H1 (cell line): ENCODE data around the gene CPZ.
"Not testable (repeated sequence)": the region's sequence is repeated elsewhere in the genome, so short reads cannot be mapped to it uniquely, and the experiment has no call there.

Source experiments
- CEBPB ChIP-seq: IDR thresholded peaks from 2 replicates; pipeline ENCODE4 v1.6.1; 2012; ENCODE audit warnings: low read depth, low read length
- CTCF ChIP-seq, 3 experiments: IDR thresholded peaks; 1 replicate in 2 of 3; 2 replicates in 1 of 3; pipeline versions ENCODE4 v1.5.1 to v1.6.1; 2011; ENCODE audit warnings: low read length in 3 of 3, mild to moderate bottlenecking in 3 of 3, inconsistent platforms in 2 of 3, low read depth in 1 of 3, moderate library complexity in 1 of 3; ENCODE audit not compliant: insufficient read depth in 1 of 3; ENCODE audit errors: control extremely low read depth in 1 of 3
- HDAC2 ChIP-seq, 2 experiments: fragments of 300-600 bp in 1 of 2; sonication (generic) in 1 of 2; IDR thresholded peaks; 2 replicates each; pipeline ENCODE4 v1.6.1; 2011 to 2012; ENCODE audit warnings: low read depth in 2 of 2, low read length in 2 of 2, mild to moderate bottlenecking in 2 of 2, moderate library complexity in 2 of 2, borderline replicate concordance in 1 of 2, inconsistent platforms in 1 of 2
- MAX ChIP-seq: IDR thresholded peaks from 2 replicates; pipeline ENCODE4 v1.6.1; 2012; ENCODE audit warnings: inconsistent platforms
- POLR2A ChIP-seq, 2 experiments: IDR thresholded peaks; 1 replicate in 1 of 2; 2 replicates in 1 of 2; pipeline ENCODE4 v1.6.1; 2011; ENCODE audit warnings: low read depth in 2 of 2, low read length in 2 of 2, mild to moderate bottlenecking in 2 of 2; ENCODE audit errors: control extremely low read depth in 1 of 2
- SIN3A ChIP-seq, 2 experiments: IDR thresholded peaks in 1 of 2; conservative IDR thresholded peaks in 1 of 2; 2 replicates each; pipeline ENCODE4 v1.6.1; 2011 to 2012; ENCODE audit warnings: low read length in 2 of 2, improper control_type of control experiment in 1 of 2, low read depth in 1 of 2, mild to moderate bottlenecking in 1 of 2
- SUZ12 ChIP-seq: fragments of 200-600 bp; sonication (generic); IDR thresholded peaks from 2 replicates; pipeline ENCODE4 v1.6.1; 2012; ENCODE audit warnings: mild to moderate bottlenecking, inconsistent platforms, low read length, moderate library complexity, mixed read lengths
- TAF1 ChIP-seq: IDR thresholded peaks from 2 replicates; pipeline ENCODE4 v1.6.1; 2011; ENCODE audit warnings: mild to moderate bottlenecking, low read depth, low read length
- TAF7 ChIP-seq: optimal IDR thresholded peaks from 2 replicates; pipeline ENCODE3; 2011; ENCODE audit warnings: low read depth, mild to moderate bottlenecking, inconsistent platforms, low read length, moderate library complexity, borderline replicate concordance
- USF2 ChIP-seq: IDR thresholded peaks from 2 replicates; pipeline ENCODE4 v1.6.1; 2011; ENCODE audit warnings: low read length, improper control_type of control experiment

GRCh38 chr4:8576591-8576990 lies 16.0 kb upstream of the CPZ start:
- TF ChIP-seq POLR2A (IDR thresholded peaks at IDR 0.05; ENCODE audit: control extremely low read depth in 1 of 2, low read depth in 2 of 2, low read length in 2 of 2); MAX; CTCF (IDR thresholded peaks at IDR 0.05; ENCODE audit: control extremely low read depth in 1 of 3, insufficient read depth in 1 of 3, low read depth in 1 of 3, low read length in 3 of 3); TAF1; USF2; SIN3A (conservative IDR thresholded peaks at IDR 0.05 in 1 of 2, IDR thresholded peaks at IDR 0.05 in 1 of 2; ENCODE audit: low read depth in 1 of 2, low read length in 2 of 2); SUZ12; TAF7; CEBPB; HDAC2 (IDR thresholded peaks at IDR 0.05; ENCODE audit: borderline replicate concordance in 1 of 2, low read depth in 2 of 2, low read length in 2 of 2): not testable (repeated sequence)
